HG03064 (cell line): ENCODE data around the gene ACYP1.

Experiments
- ATAC-seq: cut with Tn5 transposase; IDR thresholded peaks from one replicate; pipeline ENCODE4 v1.9.1; 2021; ENCODE audit warnings: low read depth; ENCODE audit not compliant: unreplicated experiment

Gene ACYP1

GRCh38 chr14:75044322-75044721 lies 19.5 kb downstream of the ACYP1 start:
- ATAC-seq: no peak

GRCh38 chr14:75042035-75042434 lies 21.8 kb downstream of the ACYP1 start:
- ATAC-seq: no peak

- no peak for ATAC-seq
Observed at GRCh38 chr14:75041613-75042012, 22.2 kb downstream of the ACYP1 start.

- no peak for ATAC-seq
Observed at GRCh38 chr14:75040959-75041358, 22.9 kb downstream of the ACYP1 start.

- ATAC-seq: no peak
Observed at GRCh38 chr14:75040507-75040906, 23.3 kb downstream of the ACYP1 start.

GRCh38 chr14:75032939-75033338 lies 30.9 kb downstream of the ACYP1 start:
- ATAC-seq: no peak

- ATAC-seq: no peak
Observed at GRCh38 chr14:75030147-75030546, 33.7 kb downstream of the ACYP1 start.

GRCh38 chr14:75025876-75026275 lies 37.9 kb downstream of the ACYP1 start:
- no peak for ATAC-seq

GRCh38 chr14:75025082-75025481 lies 38.7 kb downstream of the ACYP1 start:
- no peak for ATAC-seq

- ATAC-seq: no peak
Observed at GRCh38 chr14:75023108-75023507, 40.7 kb downstream of the ACYP1 start.

- ATAC-seq: no peak
Observed at GRCh38 chr14:75022655-75023054, 41.2 kb downstream of the ACYP1 start.

- no peak for ATAC-seq
Observed at GRCh38 chr14:75018694-75019093, 45.1 kb downstream of the ACYP1 start.

GRCh38 chr14:75016815-75017214 lies 47.0 kb downstream of the ACYP1 start:
- no peak for ATAC-seq

- no peak for ATAC-seq
Observed at GRCh38 chr14:75015496-75015895, 48.3 kb downstream of the ACYP1 start.

- no peak for ATAC-seq
Observed at GRCh38 chr14:75013290-75013689, 50.5 kb downstream of the ACYP1 start.

- no peak for ATAC-seq
Observed at GRCh38 chr14:75011356-75011994, 52.3 kb downstream of the ACYP1 start.

GRCh38 chr14:75010472-75011093 lies 53.2 kb downstream of the ACYP1 start:
- ATAC-seq: no peak

GRCh38 chr14:75009176-75009575 lies 54.6 kb downstream of the ACYP1 start:
- ATAC-seq: no peak

GRCh38 chr14:75005357-75005756 lies 58.5 kb downstream of the ACYP1 start:
- ATAC-seq: no peak

GRCh38 chr14:75003250-75004027 lies 60.4 kb downstream of the ACYP1 start:
- ATAC-seq: no peak
